GM12865 (cell line): ENCODE results near the gene KLHDC8A.

Source experiments
- DNase-seq: peaks from one replicate; pipeline ENCODE4 v3.0.0; 2010; ENCODE audit warnings: low read depth
- H3K4me3 ChIP-seq: 2 replicates; pipeline ENCODE4 v1.5.1; 2011; ENCODE audit warnings: mild to moderate bottlenecking, low read depth, low read length, control low read depth
- TF ChIP-seq, protein P1 (sequence below): IDR thresholded peaks from 2 replicates; pipeline ENCODE4 v1.5.1; 2011; ENCODE audit warnings: low read length, control low read depth, low read depth, inconsistent platforms; ENCODE audit not compliant: insufficient read depth; ENCODE audit errors: missing control alignments

The KLHDC8A gene

DNA sequence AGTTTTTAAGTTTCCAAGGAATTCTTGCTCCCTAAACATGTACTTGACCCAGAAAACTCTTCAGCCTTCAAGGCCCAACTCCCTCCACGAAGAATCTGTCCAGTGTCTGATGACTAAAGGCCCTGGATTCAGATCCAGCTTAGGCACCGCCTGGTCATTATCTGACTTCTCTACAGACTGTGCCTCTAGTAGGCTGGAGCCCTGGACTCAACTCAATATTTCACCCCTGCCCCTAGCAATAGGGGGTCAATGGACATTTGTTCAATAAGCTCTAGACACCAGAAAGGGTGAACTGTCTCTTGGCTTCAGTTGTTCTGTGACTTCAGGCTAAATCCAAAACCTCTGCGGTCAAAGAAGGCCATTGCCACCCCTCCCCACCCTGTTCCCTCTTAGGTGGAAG lies 69.6 kb downstream of the KLHDC8A start:
- TF ChIP-seq, protein P1, sequence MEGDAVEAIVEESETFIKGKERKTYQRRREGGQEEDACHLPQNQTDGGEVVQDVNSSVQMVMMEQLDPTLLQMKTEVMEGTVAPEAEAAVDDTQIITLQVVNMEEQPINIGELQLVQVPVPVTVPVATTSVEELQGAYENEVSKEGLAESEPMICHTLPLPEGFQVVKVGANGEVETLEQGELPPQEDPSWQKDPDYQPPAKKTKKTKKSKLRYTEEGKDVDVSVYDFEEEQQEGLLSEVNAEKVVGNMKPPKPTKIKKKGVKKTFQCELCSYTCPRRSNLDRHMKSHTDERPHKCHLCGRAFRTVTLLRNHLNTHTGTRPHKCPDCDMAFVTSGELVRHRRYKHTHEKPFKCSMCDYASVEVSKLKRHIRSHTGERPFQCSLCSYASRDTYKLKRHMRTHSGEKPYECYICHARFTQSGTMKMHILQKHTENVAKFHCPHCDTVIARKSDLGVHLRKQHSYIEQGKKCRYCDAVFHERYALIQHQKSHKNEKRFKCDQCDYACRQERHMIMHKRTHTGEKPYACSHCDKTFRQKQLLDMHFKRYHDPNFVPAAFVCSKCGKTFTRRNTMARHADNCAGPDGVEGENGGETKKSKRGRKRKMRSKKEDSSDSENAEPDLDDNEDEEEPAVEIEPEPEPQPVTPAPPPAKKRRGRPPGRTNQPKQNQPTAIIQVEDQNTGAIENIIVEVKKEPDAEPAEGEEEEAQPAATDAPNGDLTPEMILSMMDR = no peak
- H3K4me3 ChIP-seq = no peak overlapping the region
- DNase-seq = no peak

DNA sequence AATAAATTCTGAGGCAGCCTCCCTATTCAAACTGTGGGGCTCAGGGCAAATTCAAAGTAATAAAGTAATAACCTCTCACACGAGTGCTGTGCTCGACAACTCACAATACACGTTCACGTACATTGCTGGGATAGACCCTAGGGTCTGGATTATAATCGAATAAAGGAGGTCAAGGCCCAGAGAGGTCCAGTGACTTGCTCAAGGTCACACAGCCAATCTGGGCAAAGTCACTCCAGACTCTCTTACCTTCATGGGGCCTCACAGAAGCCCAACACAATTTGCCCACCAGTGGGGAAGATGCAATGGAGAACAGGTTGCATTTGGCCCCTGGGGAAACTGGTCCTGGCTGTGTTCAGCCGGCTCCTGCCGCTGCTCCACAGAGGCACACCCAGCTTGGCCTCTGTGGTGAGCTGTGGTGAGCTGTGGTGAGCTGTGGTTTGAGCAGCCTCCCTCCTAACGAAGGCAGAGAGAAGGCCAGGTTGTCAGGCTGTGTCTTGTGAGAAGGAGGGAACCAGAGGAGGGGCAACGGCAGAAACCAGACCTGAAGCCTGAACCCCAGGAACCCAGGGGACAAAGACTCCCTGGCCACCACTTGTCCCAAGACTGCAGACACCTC lies 70.3 kb downstream of the KLHDC8A start:
- peak overlapping the region; percentile 9 for H3K4me3 ChIP-seq
- DNase-seq = peak; percentile 96
- TF ChIP-seq, protein P1 = no peak
